Mucosa of stomach (tissue), 1 donor: ENCODE measurements around the gene CUL3.
A peak's percentile ranks its signal among the peaks of the same experiment; 100 is the strongest.
"Not testable (repeated sequence)": the region's sequence is repeated elsewhere in the genome, so short reads cannot be mapped to it uniquely, and the experiment has no call there.

ENCODE experiments used
- H3K27me3 ChIP-seq: one replicate; pipeline ENCODE4 v1.7.0; 2013; ENCODE audit warnings: mild to moderate bottlenecking, low read length; ENCODE audit not compliant: control insufficient read depth, insufficient read depth
- H3K36me3 ChIP-seq: one replicate; pipeline ENCODE4 v1.7.0; 2013; ENCODE audit warnings: low read length; ENCODE audit not compliant: control insufficient read depth, insufficient read depth
- H3K4me1 ChIP-seq: one replicate; pipeline ENCODE4 v1.7.0; 2013; ENCODE audit warnings: mild to moderate bottlenecking, low read length; ENCODE audit not compliant: control insufficient read depth, insufficient read depth
- H3K4me3 ChIP-seq: one replicate; pipeline ENCODE4 v1.7.0; 2013; ENCODE audit warnings: low read length
- H3K9ac ChIP-seq: one replicate; pipeline ENCODE4 v1.7.0; 2013; ENCODE audit warnings: mild to moderate bottlenecking, low read length, moderate library complexity
- H3K9me3 ChIP-seq: one replicate; pipeline ENCODE4 v1.7.0; 2013; ENCODE audit warnings: mild to moderate bottlenecking, low read length, moderate library complexity; ENCODE audit not compliant: control insufficient read depth
- donor health status: Pancreatic carcinoma.

CUL3 gene

GRCh38 chr2:224492531-224492930, 92.6 kb downstream of the CUL3 start:
- Histone ChIP-seq H3K36me3 (peaks cover 6% of the 10 kb centered on the region), H3K9me3 (no peaks in the 10 kb centered on the region), H3K4me1 (no peaks in the 10 kb centered on the region), H3K9ac (no peak overlapping the region), H3K4me3 (no peak overlapping the region), H3K27me3 (no peaks in the 10 kb centered on the region)

- H3K9me3 ChIP-seq, H3K9ac ChIP-seq, H3K27me3 ChIP-seq, H3K4me3 ChIP-seq, H3K36me3 ChIP-seq: not testable (repeated sequence)
- H3K4me1 ChIP-seq = peaks cover 17% of the 10 kb centered on the region
Observed at GRCh38 chr2:224487940-224488339, 97.2 kb downstream of the CUL3 start.

GRCh38 chr2:224485081-224486014, 99.8 kb downstream of the CUL3 start:
- not testable (repeated sequence) for H3K27me3 ChIP-seq, H3K36me3 ChIP-seq, H3K4me3 ChIP-seq

GRCh38 chr2:224479826-224480225, 105.3 kb downstream of the CUL3 start:
- Histone ChIP-seq H3K27me3 (no peaks in the 10 kb centered on the region), H3K9me3 (no peaks in the 10 kb centered on the region), H3K36me3 (no peaks in the 10 kb centered on the region), H3K4me3 (no peak overlapping the region), H3K4me1 (peaks cover 4% of the 10 kb centered on the region), H3K9ac (no peak overlapping the region)

More at GRCh38 chr2:224485081-224486014, 99.8 kb downstream of the CUL3 start:
- not testable (repeated sequence) for H3K9me3 ChIP-seq
- Histone ChIP-seq H3K4me1 (peaks cover 17% of the 10 kb centered on the region), H3K9ac (peak overlapping the region; percentile 25)

GRCh38 chr2:224472827-224473226, 112.3 kb downstream of the CUL3 start:
- Histone ChIP-seq H3K36me3 (no peaks in the 10 kb centered on the region), H3K9ac (no peak overlapping the region), H3K4me3 (no peak overlapping the region), H3K27me3 (no peaks in the 10 kb centered on the region), H3K9me3 (no peaks in the 10 kb centered on the region), H3K4me1 (no peaks in the 10 kb centered on the region)

- Histone ChIP-seq H3K4me1 (no peaks in the 10 kb centered on the region), H3K4me3 (no peak overlapping the region), H3K9ac (no peak overlapping the region), H3K9me3 (no peaks in the 10 kb centered on the region), H3K27me3 (no peaks in the 10 kb centered on the region), H3K36me3 (no peaks in the 10 kb centered on the region)
Observed at GRCh38 chr2:224472137-224472536, 113.0 kb downstream of the CUL3 start.

GRCh38 chr2:224469374-224469964, 115.7 kb downstream of the CUL3 start:
- Histone ChIP-seq H3K4me1 (no peaks in the 10 kb centered on the region), H3K9ac (no peak overlapping the region), H3K4me3 (no peak overlapping the region), H3K9me3 (no peaks in the 10 kb centered on the region), H3K36me3 (no peaks in the 10 kb centered on the region), H3K27me3 (no peaks in the 10 kb centered on the region)

- Histone ChIP-seq H3K4me3 (no peak overlapping the region), H3K27me3 (no peaks in the 10 kb centered on the region), H3K36me3 (no peaks in the 10 kb centered on the region), H3K4me1 (no peaks in the 10 kb centered on the region), H3K9ac (no peak overlapping the region), H3K9me3 (no peaks in the 10 kb centered on the region)
Observed at GRCh38 chr2:224466304-224466895, 118.8 kb downstream of the CUL3 start.

GRCh38 chr2:224461391-224461790, 123.8 kb downstream of the CUL3 start:
- no peaks in the 10 kb centered on the region for H3K36me3 ChIP-seq
- no peaks in the 10 kb centered on the region for H3K4me1 ChIP-seq
- H3K9ac ChIP-seq = no peak overlapping the region
- H3K4me3 ChIP-seq = no peak overlapping the region
- no peaks in the 10 kb centered on the region for H3K27me3 ChIP-seq
- no peaks in the 10 kb centered on the region for H3K9me3 ChIP-seq

- Histone ChIP-seq H3K9me3 (no peaks in the 10 kb centered on the region), H3K9ac (no peak overlapping the region), H3K4me1 (no peaks in the 10 kb centered on the region)
Observed at GRCh38 chr2:224457408-224458096, 127.6 kb downstream of the CUL3 start.

GRCh38 chr2:224453892-224454291, 131.3 kb downstream of the CUL3 start:
- no peaks in the 10 kb centered on the region for H3K36me3 ChIP-seq
- H3K9me3 ChIP-seq = no peaks in the 10 kb centered on the region
- H3K4me3 ChIP-seq = no peak overlapping the region
- H3K9ac ChIP-seq = no peak overlapping the region
- no peaks in the 10 kb centered on the region for H3K4me1 ChIP-seq
- H3K27me3 ChIP-seq = no peaks in the 10 kb centered on the region

More at GRCh38 chr2:224457408-224458096, 127.6 kb downstream of the CUL3 start:
- H3K4me3 ChIP-seq = no peak overlapping the region
- no peaks in the 10 kb centered on the region for H3K36me3 ChIP-seq
- no peaks in the 10 kb centered on the region for H3K27me3 ChIP-seq
